NCI-H146 treated with DMSO at 0.1 percent for 48 hours (cell line): ENCODE measurements around the gene GIMD1.
"Not testable (repeated sequence)": the region's sequence is repeated elsewhere in the genome, so short reads cannot be mapped to it uniquely, and the experiment has no call there.

Experiments
- DNase-seq: peaks from one replicate; lab custom pipeline; 2025; ENCODE audit not compliant: unreplicated experiment; lab: John Stamatoyannopoulos, UW

Gene GIMD1

DNA sequence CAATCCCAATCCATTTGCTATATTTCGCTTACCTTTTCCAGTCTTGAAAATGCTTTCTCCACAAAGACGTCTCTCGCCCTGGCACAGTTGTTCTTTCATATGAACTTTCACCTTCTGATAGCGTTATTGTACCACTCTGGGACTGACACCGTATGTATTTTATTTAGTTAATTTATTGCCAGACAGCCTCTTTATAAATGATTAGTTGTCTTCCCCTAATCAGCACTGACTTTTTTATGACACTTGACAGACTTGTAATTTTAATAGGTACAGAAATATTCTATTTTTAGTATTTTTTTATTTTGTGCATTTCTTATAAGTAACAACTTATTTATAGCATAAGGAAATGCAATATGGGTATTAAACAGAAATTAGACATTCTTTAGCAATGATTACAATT lies at the start of gene GIMD1:
TSS of gene GIMD1 (minus strand) at position 101 of the 400 bp plus-strand sequence. CDS start 1,343 bp downstream, outside the sequence.
- DNase-seq, result no peak

DNA sequence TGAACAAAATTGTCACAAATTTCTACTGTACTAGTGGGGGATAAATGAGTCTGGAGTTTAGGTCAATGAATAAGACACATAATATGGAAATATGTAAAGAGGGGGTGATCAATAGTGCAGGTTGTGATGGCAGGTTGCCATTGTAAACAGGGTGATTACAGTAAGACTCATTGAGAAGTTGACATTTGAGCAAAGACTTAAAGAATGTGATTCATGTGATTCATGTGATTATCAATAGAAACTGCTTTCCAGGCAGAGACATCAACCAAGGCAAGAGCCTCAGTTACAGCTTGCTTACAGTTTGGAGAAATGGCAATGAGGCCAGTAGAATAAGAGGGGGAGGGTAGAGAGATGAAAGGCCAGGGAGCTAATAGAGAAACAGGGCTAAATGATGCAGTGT lies 45.8 kb upstream of the GIMD1 start:
- DNase-seq, result no peak

DNA sequence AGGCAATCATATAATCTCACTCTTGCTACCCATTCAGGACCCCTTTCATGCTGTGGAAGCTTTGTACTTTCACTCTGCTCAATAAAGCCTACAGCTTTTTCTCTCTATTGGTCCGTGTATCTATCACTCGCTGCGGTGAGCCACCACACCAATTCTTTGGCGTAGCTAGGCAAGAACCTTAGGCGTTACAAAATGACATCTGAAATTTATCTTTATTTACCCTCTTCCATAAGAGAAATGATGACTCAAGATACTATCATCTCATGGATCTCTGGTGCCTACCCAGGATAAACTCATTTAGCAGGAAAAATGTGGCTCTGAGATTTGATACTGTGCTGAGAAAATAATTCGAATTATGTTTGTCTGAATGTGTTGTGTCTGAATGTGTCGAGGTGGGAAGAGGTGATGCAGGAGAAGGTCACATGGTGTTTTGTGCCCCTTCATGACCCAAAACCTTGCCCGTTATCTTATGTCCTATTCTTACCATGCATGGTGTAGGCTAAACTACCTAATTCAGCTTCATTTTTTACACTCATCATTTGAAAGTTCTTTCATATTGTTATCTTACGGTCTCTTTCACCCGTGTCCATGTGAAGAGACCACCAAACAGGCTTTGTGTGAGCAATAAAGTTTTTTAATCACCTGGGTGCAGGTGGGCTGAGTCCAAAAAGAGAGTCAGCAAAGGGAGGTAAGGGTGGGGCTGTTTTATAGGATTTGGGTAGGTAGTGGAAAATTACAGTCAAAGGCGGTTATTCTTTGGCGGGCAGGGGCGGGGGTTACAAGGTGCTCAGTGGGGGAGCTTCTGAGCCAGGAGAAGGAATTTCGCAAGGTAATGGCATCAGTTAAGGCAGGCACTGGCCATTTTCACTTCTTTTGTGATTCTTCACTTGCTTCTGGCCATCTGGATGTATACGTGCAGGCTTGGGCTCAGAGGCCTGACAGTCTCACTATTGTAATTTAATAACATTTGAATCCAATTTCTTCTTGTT lies 41.6 kb upstream of the GIMD1 start:
- DNase-seq, result no peak

DNA sequence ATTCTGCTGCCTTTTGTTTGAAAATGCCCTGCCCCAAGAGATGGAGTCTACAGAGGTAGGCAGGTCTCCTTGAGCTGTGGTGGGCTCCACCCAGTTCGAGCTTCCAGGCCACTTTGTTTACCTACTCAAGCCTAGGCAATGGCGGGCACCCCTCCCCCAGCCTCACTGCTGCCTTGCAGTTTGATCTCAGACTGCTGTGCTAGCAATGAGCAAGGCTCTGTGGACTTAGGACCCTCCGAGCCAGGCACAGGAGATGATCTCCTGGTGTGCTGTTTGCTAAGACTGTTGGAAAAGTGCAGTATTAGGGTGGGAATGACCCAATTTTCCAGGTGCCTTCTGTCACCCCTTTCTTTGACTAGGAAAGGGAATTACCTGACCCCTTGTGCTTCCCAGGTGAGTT lies 39.4 kb upstream of the GIMD1 start:
- not testable (repeated sequence) for DNase-seq

DNA sequence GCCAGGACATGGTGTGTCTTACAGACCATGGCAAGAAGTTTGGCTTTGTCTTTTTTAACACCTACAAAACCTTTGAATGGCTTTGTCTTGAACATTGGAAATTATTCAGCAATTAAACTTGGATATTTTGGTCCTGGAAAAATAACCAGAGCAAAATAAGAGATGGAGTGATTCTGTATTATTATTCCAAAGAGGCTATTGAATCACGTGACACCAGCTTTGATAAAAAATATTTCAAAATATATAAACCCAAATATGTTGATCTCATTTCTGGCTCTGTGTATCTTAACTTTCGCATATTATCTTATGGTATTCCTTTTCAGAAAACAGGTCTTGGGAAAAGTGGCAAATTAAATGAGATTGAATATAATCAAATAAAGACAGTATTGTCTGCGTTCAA lies 32.6 kb upstream of the GIMD1 start:
- no peak for DNase-seq

DNA sequence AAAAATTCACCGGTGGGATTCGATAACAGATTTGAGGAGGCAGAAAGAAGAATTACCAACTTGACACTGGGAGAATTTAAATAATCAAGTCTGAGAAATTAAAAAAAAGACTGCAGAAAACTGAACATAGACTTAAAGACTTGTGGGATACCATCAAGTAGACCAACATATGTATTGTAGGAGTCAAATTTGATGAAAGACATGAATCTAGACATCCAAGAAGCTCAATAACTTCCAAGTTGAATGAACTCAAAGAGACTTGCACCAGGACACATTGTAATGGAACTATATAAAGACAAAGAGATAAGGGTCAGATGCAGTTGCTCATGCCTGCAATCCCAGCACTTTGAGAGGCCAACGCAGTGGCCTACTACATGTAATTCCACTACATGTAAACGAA lies 30.3 kb upstream of the GIMD1 start:
- not testable (repeated sequence) for DNase-seq

DNA sequence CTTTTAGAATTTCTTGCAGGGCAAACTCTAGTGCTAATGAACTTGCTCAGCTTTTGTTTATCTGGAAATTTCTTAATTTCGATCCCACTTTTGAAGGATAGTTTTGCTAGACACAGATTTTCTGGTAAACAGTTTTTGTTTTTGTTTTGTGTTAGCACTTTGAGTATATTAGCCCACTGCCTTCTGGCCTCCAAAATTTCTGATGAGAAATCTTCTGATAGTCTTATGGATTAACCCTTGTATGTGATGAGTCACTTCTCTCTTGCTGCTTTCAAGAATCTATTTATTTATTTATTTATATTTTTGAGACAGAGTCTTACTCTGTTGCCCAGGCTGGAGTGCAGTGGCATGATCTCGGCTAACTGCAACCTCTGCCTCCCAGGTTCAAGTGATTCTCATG lies 27.0 kb upstream of the GIMD1 start:
- no peak for DNase-seq

DNA sequence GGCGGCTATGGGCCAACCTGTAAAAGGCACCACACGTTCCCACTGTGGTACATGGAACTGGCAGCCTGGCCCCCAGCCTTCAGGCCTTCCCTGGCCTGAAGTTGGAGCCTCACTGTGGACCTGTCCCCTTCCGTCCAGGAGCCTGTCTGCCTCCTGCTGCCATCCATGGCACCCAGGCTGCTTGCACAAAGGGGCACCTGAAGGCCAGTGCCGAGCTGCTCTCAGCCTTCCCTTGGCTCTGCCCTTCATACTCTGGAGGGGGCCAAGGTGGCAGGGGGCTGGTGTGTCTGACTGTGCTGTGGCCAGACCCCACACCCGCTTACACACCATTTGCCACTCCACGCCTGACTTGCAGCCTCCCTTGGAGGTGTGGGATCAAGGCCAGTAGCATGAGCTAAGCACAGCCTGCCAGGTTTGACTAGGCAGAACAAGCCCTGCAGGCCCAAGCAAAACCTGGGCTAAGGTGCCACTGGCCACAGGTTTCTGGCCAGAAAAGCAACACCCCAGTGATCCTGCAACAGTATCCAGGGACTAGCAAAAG lies 17.3 kb upstream of the GIMD1 start:
- DNase-seq, result no peak

DNA sequence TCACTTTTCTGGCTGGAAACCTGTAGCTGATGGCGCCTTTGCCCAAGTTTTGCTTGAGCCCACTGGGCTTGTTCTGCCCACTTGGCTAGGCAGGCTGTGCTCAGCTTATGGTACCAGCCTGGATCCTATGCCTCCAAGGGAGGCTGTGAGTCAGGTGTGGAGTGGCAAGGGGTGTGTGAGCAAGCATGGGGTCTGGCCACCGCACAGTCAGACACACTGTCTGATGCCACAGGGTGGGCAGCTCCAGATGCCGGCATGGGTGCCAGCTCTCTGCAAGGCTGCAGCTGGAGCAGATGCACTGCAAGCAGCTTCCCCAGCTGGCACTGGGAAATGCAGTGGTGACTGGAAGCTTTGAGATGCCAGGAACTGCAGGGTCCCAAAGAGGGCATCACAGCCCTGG lies 16.3 kb upstream of the GIMD1 start:
- DNase-seq, result no peak

DNA sequence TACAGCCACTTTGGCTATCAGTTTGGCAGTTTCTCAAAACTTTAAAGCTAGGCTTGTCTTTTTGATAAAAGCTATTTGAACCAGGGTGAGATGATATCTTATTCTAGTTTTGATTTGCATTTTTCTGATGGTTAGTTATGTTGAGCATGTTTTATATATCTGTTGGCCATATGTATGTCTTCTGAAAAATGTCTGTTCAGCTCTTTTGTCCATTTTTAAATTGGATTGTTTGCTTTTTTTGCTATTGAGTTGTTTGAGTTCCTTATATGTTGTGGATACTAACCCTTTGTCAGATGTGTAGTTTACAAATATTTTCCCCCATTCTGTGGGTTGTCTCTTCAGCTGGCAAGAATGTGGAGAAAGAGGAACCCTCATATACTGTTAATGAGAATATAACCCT lies 11.6 kb upstream of the GIMD1 start:
- DNase-seq, result no peak

DNA sequence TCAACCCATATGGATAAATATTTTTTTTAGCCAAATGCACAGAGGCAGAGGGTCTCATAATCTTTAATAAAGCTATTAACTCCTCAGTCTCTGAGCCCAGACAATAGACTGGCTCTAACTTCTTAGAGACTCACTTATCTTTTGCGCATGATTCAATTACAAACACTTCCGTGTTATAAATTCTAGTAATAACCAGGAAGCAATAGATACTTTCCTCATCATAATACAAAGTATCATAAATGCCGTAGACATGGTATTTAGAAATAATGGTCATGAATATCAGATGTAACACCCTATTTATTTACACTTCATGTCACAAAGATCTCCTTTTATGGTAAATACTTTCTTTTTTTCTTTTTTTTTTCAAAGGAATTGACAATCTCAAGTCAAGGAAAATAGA lies 4.4 kb upstream of the GIMD1 start:
- DNase-seq, result no peak

DNA sequence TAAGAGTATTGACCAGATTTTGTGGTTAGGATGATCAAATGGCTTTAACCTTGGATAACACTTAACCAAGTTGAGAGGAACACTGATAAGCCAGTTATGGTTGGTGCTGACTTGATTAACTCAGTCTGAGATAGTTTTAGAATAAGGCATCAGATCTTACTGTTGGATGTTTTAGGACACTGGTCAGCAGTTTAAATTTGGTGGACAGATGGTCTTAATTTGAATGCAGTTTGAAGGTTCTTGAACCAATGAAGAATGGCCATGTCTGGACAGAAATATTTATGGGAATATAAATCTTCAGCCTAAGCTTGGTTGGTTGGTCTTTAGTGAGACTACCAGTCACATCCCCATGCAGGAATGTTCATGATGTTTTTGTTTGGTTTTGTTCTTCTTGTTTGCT lies 2.6 kb upstream of the GIMD1 start:
- no peak for DNase-seq

DNA sequence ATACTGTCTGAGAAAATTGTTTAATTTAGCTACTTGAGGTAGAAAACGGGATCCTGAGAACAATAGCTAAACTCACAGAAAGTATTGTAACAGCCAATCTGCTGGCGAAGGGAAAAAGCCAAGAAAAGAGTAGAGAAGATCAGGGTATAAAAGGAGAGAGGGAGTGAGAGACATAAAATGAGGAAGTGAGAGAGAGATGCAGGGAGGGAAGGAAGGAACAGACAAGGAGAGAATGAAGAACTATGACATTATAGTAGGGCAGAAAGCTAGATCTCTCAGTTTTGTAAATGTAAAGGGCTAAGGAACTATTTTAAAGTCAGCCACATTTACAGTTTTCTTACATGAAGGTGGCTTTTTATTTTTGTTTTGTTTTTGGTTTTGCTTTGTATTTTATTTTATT lies 1.6 kb upstream of the GIMD1 start:
- DNase-seq, result no peak

DNA sequence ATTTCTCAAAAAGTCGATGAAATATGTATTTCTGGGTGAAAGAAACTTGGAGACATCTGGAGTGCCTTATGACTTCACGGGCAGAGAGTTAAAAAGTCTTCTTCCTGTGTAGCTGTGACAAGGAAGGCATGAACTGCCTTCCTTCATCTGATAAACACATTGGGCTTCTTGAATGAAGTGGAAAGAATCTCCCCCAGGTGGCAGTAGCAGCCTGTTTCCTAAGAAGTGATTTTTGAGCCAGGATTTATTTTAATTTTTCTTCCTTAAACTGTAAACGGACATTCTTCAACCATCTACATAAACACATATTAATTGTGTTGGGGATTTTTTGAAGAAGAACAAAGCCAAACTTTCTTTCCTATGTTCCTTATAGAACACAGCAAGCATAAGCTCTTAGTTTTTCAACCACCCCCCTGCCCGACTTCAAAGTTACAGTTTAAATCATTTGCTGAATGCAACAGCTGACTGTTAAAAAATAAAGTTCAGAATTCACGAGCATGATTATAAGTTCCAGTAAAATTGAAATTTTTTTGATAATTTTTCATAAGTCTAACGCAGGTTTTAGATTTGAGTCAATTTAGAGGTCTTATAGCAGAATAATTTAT lies 980 bp upstream of the GIMD1 start:
- DNase-seq, result no peak

DNA sequence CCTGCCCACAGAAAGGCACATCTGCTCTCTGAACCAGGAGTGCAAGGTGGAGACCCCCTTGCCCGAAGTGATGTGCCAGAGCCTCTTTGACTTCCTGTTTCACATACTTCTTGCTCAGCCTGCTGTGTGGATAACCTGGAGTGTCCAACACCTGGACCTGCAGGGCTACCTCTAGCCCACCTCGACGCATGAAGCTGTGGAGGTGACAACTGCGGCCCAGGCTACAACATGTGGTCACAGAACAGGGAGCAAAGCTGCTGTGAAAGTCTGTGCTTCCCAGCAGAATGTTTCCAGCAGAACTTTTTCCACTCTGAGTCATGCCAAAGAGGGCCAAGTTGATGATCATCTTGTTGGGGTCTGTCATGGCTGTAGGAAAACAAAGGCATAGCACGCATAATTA lies 1.5 kb downstream of the GIMD1 start:
- no peak for DNase-seq

DNA sequence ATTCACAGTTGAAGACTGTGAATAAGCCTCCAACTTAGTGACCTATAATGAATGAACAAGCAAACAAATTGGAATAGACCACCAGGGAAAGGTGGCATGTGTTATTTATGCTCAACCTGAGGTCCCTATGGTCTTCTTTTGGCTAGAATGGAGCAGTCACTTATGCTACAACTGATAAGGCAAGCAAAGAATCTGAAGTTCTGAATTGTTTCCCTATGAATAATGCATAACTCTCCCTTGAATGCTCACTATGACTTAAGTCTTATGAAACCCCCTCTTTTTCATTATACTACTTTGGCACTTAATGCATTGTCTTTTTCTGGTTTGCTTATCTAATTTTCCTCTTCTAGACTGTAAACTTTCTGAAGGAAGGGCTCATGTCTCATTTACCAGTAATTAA lies 2.6 kb downstream of the GIMD1 start:
- DNase-seq, result no peak

DNA sequence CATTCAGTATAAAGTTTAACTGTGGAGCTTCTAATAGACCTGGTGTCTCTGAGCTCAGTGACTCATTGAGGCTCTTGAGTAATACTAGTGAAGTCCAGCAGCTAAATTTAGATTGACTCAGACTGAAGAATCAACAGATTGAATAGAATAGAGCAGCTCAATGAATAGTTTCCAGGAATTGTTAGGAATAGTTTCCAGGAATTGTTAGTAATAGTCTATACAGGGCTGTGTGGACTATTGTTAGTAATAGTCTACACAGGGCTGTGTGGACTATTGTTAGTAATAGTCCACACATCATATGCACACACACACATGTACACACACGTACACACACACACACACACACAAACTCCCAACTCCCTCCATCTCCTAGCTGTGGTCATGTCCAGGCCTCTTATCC lies 3.0 kb downstream of the GIMD1 start:
- no peak for DNase-seq

DNA sequence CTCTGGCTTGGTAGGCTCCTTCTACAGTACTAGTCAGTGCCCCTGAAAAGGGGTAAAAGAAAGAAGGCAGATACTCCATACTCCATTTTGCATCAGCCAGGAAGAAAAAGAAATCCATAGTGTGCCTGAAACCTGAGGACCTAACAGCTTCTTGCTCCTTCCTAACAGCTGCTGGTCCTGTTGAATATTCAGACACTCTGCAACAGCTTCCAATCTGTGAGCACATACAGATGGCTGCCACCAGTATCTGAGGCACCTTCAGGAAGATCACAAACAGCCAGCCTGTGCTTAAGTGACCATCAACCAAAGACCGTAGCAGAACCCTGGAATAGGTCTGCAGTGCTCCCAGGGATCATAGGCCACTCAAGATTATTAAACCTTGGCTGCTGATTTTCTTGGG lies 4.3 kb downstream of the GIMD1 start:
- no peak for DNase-seq

DNA sequence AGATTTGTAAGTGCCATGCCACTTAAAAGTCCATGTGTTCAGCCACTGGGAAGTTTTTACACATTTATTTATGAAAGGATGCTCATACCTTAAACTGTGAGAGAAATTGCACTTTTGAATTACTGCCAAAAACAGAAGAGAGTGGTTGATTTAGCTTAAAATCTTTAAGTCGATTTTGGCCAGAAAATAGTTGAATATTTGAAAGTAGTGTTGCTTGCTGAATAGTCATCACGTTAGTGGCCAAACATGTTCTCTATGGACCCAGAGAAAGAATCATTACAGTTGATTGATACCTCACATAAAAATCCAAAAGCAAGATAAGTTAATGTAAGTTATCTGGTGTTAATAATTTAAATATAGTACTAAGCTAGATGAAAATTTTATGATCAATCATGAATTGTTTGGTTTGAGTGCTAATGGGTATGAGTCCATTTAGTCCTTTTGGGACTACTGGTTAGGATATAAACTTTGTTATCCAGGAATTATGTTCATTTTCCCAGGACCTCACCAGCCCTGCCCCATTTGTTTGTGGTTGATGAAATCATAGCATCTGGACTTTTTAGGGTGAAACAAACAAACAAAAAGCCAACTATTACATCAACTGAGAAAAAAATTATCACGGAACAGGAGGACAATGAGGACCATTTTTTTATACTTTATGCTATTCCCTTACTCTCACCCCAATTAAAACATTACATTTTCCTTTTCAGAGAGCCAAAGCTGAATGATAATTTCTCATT lies 6.3 kb downstream of the GIMD1 start:
- no peak for DNase-seq

DNA sequence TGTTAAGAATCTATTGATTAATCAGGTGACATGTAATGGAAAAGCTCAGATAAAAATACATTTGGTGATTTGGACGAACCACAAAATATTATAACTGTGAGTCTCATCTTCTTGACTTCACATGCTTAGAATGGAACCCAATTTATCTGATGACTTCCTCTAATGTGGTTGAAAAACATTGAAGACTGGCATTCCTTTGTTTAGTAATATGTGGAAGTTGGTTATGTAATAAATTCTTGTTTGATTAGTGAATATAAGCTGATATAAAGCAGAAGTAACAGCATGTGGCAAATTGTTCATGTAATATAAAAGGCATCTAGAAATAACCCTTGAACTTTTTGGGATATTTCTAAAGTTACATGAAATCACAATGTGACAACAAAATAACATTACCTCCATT lies 9.7 kb downstream of the GIMD1 start:
- DNase-seq, result no peak

DNA sequence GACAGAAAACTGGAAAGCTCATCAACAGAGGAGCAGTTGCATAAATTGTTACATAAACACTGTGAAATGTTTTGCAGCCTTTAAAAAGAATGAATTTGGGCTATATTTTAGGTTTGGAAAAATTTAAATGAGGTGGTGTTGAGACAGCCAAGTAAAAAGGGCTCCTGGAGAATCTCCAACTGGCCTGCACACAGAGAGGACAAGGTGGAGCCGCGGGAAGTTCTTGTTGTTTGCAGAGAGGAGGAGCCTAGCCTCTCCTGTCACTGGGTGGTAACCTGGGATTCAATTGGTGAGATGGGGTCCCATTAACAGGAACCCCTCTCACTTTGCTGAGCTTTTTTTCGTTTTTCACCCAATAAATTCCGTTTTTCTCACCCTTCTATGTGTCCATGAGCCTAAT lies 13.4 kb downstream of the GIMD1 start:
- no peak for DNase-seq

DNA sequence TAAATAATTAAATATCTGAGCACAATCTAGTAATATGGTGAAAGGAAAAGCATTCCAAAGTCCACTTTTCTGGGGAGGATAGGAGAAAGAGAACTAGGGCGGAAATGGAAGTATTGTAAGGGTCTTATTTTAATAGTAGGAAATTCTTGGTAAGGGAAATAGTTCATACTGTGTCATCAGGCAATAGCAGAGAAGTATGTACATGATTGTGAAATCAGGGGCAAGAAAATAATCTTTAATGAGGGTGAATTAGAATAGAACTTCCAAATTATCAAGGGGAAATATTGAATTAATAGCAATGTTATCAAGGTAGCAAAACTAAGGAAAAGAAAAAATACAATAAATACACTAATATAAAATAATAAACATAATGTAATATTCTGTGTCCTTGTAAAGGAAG lies 14.8 kb downstream of the GIMD1 start:
- no peak for DNase-seq
